ENCODE data around the gene KCNA2.

- TF ChIP-seq POLR2A (IDR thresholded peaks at IDR 0.05) (no peak), POLR2AphosphoS5 (IDR thresholded peaks at IDR 0.05) (no peak)
Observed at GRCh38 chr1:110617116-110617515, 11.0 kb upstream of the KCNA2 start.
